Measurements from ENCODE around the gene ACBD4. TPM values are rescaled to one million over a fixed set of nuclear protein-coding genes. Genes with fewer than 3 reads are reported as not detected.

The ACBD4 gene
- total and polyA plus RNA-seq, 2 of the 13 experiments (the other 11 are each of a cell fraction or from before 2014, with no cell fraction given): 16.1 to 26.9 TPM

DNA sequence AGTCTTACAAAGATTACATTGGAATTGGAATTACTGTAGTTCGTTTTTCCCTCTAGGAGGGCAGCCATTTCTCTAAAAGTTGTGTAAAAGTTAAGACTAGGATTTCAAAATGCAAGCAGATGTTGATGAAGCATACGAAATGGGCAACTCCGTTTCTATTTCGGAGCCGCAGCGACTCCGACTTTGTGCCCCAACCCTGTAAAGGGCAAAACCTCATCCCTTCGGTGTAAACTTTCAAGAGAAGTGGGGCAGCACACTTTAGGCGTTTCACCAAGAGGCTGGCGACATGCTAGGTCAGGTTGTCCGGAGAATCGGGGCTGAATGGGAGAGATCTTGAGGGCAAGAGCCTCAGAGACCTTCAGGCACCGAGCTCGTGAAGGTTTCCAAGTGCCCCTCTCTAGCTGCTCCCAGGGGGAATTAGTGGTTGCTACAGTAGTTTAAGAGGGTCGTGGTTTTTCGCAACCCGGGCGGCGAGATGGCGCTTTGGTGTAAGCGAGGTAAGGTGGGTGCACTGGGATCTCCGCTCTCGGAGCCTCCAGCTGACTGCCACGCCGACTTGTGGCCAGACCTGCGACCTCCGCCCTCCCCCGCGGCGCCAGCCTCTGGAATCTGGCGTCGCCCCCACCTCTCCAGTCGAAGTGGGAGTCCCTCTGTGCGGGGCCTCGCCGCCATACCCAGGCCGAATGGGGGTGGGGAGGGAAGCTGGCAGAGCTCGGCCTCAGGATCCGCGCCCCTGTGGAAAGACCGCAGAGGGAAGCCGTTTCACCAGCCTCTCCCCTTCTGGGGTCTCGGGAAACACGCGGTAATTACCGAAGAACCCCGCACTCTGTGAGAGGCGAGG, 25.2 kb downstream of the ACBD4 start (continued):
- no peak for TF ChIP-seq AFF4 (CRISPR knock-in tag; IDR thresholded peaks at IDR 0.05)
- no peak for TF ChIP-seq ZNF124 (CRISPR knock-in tag; IDR thresholded peaks at IDR 0.05)
- no peak for TF ChIP-seq ZNF572 (CRISPR knock-in tag; IDR thresholded peaks at IDR 0.05)
- TF ChIP-seq BRD4 (CRISPR knock-in tag; IDR thresholded peaks at IDR 0.05): no peak; the same call in 1 of the 2 replicates
- TF ChIP-seq ZNF703 (CRISPR knock-in tag; IDR thresholded peaks at IDR 0.05; ENCODE audit: borderline replicate concordance): no peak
- TF ChIP-seq, protein P1, sequence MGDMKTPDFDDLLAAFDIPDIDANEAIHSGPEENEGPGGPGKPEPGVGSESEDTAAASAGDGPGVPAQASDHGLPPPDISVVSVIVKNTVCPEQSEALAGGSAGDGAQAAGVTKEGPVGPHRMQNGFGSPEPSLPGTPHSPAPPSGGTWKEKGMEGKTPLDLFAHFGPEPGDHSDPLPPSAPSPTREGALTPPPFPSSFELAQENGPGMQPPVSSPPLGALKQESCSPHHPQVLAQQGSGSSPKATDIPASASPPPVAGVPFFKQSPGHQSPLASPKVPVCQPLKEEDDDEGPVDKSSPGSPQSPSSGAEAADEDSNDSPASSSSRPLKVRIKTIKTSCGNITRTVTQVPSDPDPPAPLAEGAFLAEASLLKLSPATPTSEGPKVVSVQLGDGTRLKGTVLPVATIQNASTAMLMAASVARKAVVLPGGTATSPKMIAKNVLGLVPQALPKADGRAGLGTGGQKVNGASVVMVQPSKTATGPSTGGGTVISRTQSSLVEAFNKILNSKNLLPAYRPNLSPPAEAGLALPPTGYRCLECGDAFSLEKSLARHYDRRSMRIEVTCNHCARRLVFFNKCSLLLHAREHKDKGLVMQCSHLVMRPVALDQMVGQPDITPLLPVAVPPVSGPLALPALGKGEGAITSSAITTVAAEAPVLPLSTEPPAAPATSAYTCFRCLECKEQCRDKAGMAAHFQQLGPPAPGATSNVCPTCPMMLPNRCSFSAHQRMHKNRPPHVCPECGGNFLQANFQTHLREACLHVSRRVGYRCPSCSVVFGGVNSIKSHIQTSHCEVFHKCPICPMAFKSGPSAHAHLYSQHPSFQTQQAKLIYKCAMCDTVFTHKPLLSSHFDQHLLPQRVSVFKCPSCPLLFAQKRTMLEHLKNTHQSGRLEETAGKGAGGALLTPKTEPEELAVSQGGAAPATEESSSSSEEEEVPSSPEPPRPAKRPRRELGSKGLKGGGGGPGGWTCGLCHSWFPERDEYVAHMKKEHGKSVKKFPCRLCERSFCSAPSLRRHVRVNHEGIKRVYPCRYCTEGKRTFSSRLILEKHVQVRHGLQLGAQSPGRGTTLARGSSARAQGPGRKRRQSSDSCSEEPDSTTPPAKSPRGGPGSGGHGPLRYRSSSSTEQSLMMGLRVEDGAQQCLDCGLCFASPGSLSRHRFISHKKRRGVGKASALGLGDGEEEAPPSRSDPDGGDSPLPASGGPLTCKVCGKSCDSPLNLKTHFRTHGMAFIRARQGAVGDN (CRISPR knock-in tag; IDR thresholded peaks at IDR 0.05): peak; percentile 84
- peak; percentile 25; the same call in 1 of the 2 replicates for TF ChIP-seq ZNF33A (CRISPR knock-in tag; IDR thresholded peaks at IDR 0.05; ENCODE audit: borderline replicate concordance)
- TF ChIP-seq ZBTB38 (CRISPR knock-in tag; IDR thresholded peaks at IDR 0.05): peak; percentile 31; the same call in 1 of the 2 replicates
- TF ChIP-seq ZUFSP (CRISPR knock-in tag; IDR thresholded peaks at IDR 0.05; ENCODE audit: borderline replicate concordance): no peak
- 0 out of 2 replicates have a peak, but pooled peaks have one; percentile 38 for TF ChIP-seq CCDC6 (CRISPR knock-in tag; IDR thresholded peaks at IDR 0.05)
- TF ChIP-seq ZNF781 (CRISPR knock-in tag; IDR thresholded peaks at IDR 0.05; ENCODE audit: borderline replicate concordance, not compliant biosample characterization): no peak
- TF ChIP-seq, protein P2, sequence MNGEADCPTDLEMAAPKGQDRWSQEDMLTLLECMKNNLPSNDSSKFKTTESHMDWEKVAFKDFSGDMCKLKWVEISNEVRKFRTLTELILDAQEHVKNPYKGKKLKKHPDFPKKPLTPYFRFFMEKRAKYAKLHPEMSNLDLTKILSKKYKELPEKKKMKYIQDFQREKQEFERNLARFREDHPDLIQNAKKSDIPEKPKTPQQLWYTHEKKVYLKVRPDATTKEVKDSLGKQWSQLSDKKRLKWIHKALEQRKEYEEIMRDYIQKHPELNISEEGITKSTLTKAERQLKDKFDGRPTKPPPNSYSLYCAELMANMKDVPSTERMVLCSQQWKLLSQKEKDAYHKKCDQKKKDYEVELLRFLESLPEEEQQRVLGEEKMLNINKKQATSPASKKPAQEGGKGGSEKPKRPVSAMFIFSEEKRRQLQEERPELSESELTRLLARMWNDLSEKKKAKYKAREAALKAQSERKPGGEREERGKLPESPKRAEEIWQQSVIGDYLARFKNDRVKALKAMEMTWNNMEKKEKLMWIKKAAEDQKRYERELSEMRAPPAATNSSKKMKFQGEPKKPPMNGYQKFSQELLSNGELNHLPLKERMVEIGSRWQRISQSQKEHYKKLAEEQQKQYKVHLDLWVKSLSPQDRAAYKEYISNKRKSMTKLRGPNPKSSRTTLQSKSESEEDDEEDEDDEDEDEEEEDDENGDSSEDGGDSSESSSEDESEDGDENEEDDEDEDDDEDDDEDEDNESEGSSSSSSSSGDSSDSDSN (CRISPR knock-in tag; IDR thresholded peaks at IDR 0.05): peak; percentile 92
- TF ChIP-seq ZMAT3 (CRISPR knock-in tag; conservative IDR thresholded peaks at IDR 0.05): peak; percentile 95
- TF ChIP-seq ZC3H13 (CRISPR knock-in tag; IDR thresholded peaks at IDR 0.05): peak; percentile 82; the same call in 1 of the 2 replicates
- peak; percentile 83; the same call in 1 of the 2 replicates for TF ChIP-seq ZNF333 (CRISPR knock-in tag; IDR thresholded peaks at IDR 0.05; ENCODE audit: borderline replicate concordance)
- TF ChIP-seq FLYWCH1 (CRISPR knock-in tag; IDR thresholded peaks at IDR 0.05): no peak
